WI38 (cell line): Measurements from ENCODE around the gene OR7A17.

ENCODE experiments used
- H3K4me3 ChIP-seq: 2 replicates; pipeline ENCODE4 v1.5.1; 2011; ENCODE audit warnings: low read depth, mild to moderate bottlenecking, control low read depth, low read length
- CTCF ChIP-seq: IDR thresholded peaks from 2 replicates; pipeline ENCODE4 v1.5.1; 2012; ENCODE audit warnings: low read depth, mild to moderate bottlenecking, control low read depth, low read length

Gene OR7A17

GRCh38 chr19:14886032-14886431 is at the start of gene OR7A17:
TSS of gene OR7A17 (minus strand) at chr19:14886132. CDS start at chr19:14881355, 4,777 bp downstream.
- no peak within 1 kb of the TSS for H3K4me3 ChIP-seq
- TF ChIP-seq CTCF, result no peak

- H3K4me3 ChIP-seq, result no peak overlapping the region
- no peak for TF ChIP-seq CTCF
Measured at GRCh38 chr19:14933506-14933905, 47.6 kb upstream of the OR7A17 start.

GRCh38 chr19:14916848-14917247 is 30.9 kb upstream of the OR7A17 start:
- no peak for TF ChIP-seq CTCF
- H3K4me3 ChIP-seq, result no peak overlapping the region

GRCh38 chr19:14915116-14915515 is 29.2 kb upstream of the OR7A17 start:
- no peak overlapping the region for H3K4me3 ChIP-seq

GRCh38 chr19:14906711-14907110 is 20.8 kb upstream of the OR7A17 start:
- TF ChIP-seq CTCF, result no peak
- no peak overlapping the region for H3K4me3 ChIP-seq

More at GRCh38 chr19:14915116-14915515, 29.2 kb upstream of the OR7A17 start:
- no peak for TF ChIP-seq CTCF

GRCh38 chr19:14901675-14902260 is 15.8 kb upstream of the OR7A17 start:
- TF ChIP-seq CTCF, result no peak
- no peak overlapping the region for H3K4me3 ChIP-seq

- no peak for TF ChIP-seq CTCF
- no peak overlapping the region for H3K4me3 ChIP-seq
Measured at GRCh38 chr19:14890643-14891379, 4.9 kb upstream of the OR7A17 start.
